H1 (cell line): ENCODE data around the gene NUP155. TPM values are rescaled to one million over a fixed set of nuclear protein-coding genes. Genes with fewer than 3 reads are reported as not detected.

Experiments
- ASH2L ChIP-seq: fragments of 200-600, 300-600 bp; sonication (generic); IDR thresholded peaks from one replicate; pipeline ENCODE4 v1.7.1; 2017; ENCODE audit warnings: low read length
- CHD1 ChIP-seq: IDR thresholded peaks from 2 replicates; pipeline ENCODE4 v1.6.1; 2012; ENCODE audit warnings: low read depth, low read length, improper control_type of control experiment
- CTBP2 ChIP-seq: IDR thresholded peaks from 2 replicates; pipeline ENCODE4 v1.7.0; 2011; ENCODE audit warnings: borderline replicate concordance, mild to moderate bottlenecking, moderate library complexity, mixed read lengths, low read length; ENCODE audit not compliant: insufficient read depth, insufficient read length
- CTCF ChIP-seq, 3 experiments: IDR thresholded peaks; 1 replicate in 2 of 3; 2 replicates in 1 of 3; pipeline versions ENCODE4 v1.5.1 to v1.6.1; 2011; ENCODE audit warnings: low read length in 3 of 3, mild to moderate bottlenecking in 3 of 3, inconsistent platforms in 2 of 3, low read depth in 1 of 3, moderate library complexity in 1 of 3; ENCODE audit not compliant: insufficient read depth in 1 of 3; ENCODE audit errors: control extremely low read depth in 1 of 3
- EGR1 ChIP-seq: IDR thresholded peaks from 2 replicates; pipeline ENCODE4 v1.6.1; 2011; ENCODE audit warnings: low read depth, low read length, borderline replicate concordance
- EZH2 ChIP-seq: fragments of 200-600 bp; sonication (generic); IDR thresholded peaks from 2 replicates; pipeline ENCODE4 v1.7.1; 2012; ENCODE audit warnings: low read depth, mild to moderate bottlenecking, moderate library complexity, low read length, inconsistent platforms; ENCODE audit not compliant: severe bottlenecking
- JUND ChIP-seq: IDR thresholded peaks from 2 replicates; pipeline ENCODE4 v1.6.1; 2011; ENCODE audit warnings: mild to moderate bottlenecking, improper control_type of control experiment, low read length
- KDM5A ChIP-seq: fragments of 200-600 bp; IDR thresholded peaks from 2 replicates; pipeline ENCODE4 v1.7.1; 2012; ENCODE audit warnings: mild to moderate bottlenecking, low read length, inconsistent platforms, mixed read lengths
- POLR2AphosphoS5 ChIP-seq: IDR thresholded peaks from 2 replicates; pipeline ENCODE4 v1.6.1; 2011; ENCODE audit warnings: low read depth, low read length
- RAD21 ChIP-seq, 2 experiments: IDR thresholded peaks in 1 of 2; conservative IDR thresholded peaks in 1 of 2; 2 replicates each; pipeline ENCODE4 v1.6.1; 2011; ENCODE audit warnings: low read depth in 2 of 2, low read length in 2 of 2, improper control_type of control experiment in 1 of 2, inconsistent platforms in 1 of 2, mild to moderate bottlenecking in 1 of 2, moderate library complexity in 1 of 2
- RXRA ChIP-seq: IDR thresholded peaks from 2 replicates; pipeline ENCODE4 v1.6.1; 2011; ENCODE audit warnings: low read depth, mild to moderate bottlenecking, low read length, moderate library complexity; ENCODE audit not compliant: insufficient read depth
- SAP30 ChIP-seq: fragments of 300-600 bp; sonication (generic); IDR thresholded peaks from 2 replicates; pipeline ENCODE4 v1.7.1; 2012; ENCODE audit warnings: low read length, moderate library complexity, mild to moderate bottlenecking, inconsistent platforms; ENCODE audit not compliant: insufficient read depth, insufficient replicate concordance
- SP1 ChIP-seq: IDR thresholded peaks from 2 replicates; pipeline ENCODE4 v1.6.1; 2011; ENCODE audit warnings: low read depth, low read length
- TCF12 ChIP-seq: IDR thresholded peaks from 2 replicates; pipeline ENCODE4 v1.6.1; 2011; ENCODE audit warnings: low read depth, mild to moderate bottlenecking, low read length
- TEAD4 ChIP-seq: IDR thresholded peaks from 2 replicates; pipeline ENCODE4 v1.6.1; 2012; ENCODE audit warnings: low read depth, low read length, inconsistent platforms, mixed read lengths
- YY1 ChIP-seq: IDR thresholded peaks from 2 replicates; pipeline ENCODE4 v1.6.1; 2011; ENCODE audit warnings: low read depth, mild to moderate bottlenecking, low read length
- polyA plus RNA-seq, 7 experiments: library from polyadenylated mRNA; depleted of rRNA in 3 of 7; stranded (reverse) in 5 of 7; unstranded in 2 of 7; fragments of >200 nt in 5 of 7; fragments of 200-250 nt in 2 of 7; gene quantifications; 1 replicate in 5 of 7; 2 replicates in 1 of 7; 4 replicates in 1 of 7; pipeline versions ENCODE4 v1.2.1 to v1.2.3, GENCODE V29; 2011 to 2013; ENCODE audit warnings: missing spikeins in 2 of 7, mixed read lengths in 2 of 7
- total RNA-seq: library from RNA; stranded (reverse); fragmentation: NEBNext Ultra II Directional; extraction: Animal tissue kit (Norgen Biotek cat#: 25700); gene quantifications from 2 replicates; pipeline ENCODE4 v1.2.1, GENCODE V29; 2021

The NUP155 gene
- total and polyA plus RNA-seq, 2 of the 8 experiments (the other 6 are each of a cell fraction or from before 2014, with no cell fraction given), result 27.1 to 91.6 TPM

- TF ChIP-seq EZH2 (no peak), JUND (no peak), SP1 (no peak), YY1 (peak; percentile 63; the same call in 1 of the 2 replicates), CTCF (IDR thresholded peaks at IDR 0.05; ENCODE audit: control extremely low read depth in 1 of 3, insufficient read depth in 1 of 3, low read depth in 1 of 3, low read length in 3 of 3) (peak; percentile 0 to 20 (median 2); a peak in 2 of 4 replicates), POLR2AphosphoS5 (peak; percentile 44; the same call in 1 of the 2 replicates), SAP30 (peak; percentile 58), CHD1 (no peak), KDM5A (no peak), EGR1 (no peak), RAD21 (IDR thresholded peaks at IDR 0.05 in 1 of 2, conservative IDR thresholded peaks at IDR 0.05 in 1 of 2; ENCODE audit: low read depth in 2 of 2, low read length in 2 of 2) (peak in 1 of 2 experiments; percentile 0; a peak in 1 of 4 replicates), TEAD4 (no peak), RXRA (no peak), ASH2L (peak; percentile 90), CTBP2 (no peak), TCF12 (no peak)
These were observed 121.7 kb downstream of the NUP155 start, which contains the start of gene CPLANE1 (continued) for GRCh38 chr5:37248970-37249814.
